ENCODE results near the gene SHH.

SHH gene

GRCh38 chr7:155811895-155812761, at the start of gene SHH:
TSS of gene SHH (minus strand) at chr7:155812463. CDS start at chr7:155812122, 341 bp downstream.
- H3K4me3 ChIP-seq (ENCODE audit: low read depth in 1 of 2, low read length in 2 of 2), result no peak within 1 kb of the TSS
- H3K27me3 ChIP-seq (ENCODE audit: control insufficient read depth in 1 of 2, insufficient read depth in 2 of 2, low read length in 2 of 2), result peaks cover 23 to 84% of the 10 kb centered on the region in 2 donors
- no peak within 1 kb of the TSS for H3K9ac ChIP-seq (ENCODE audit: low read length)
- no peaks in the 10 kb centered on the region for H3K36me3 ChIP-seq (ENCODE audit: insufficient read depth, low read length)
- H3K27ac ChIP-seq (ENCODE audit: low read depth, low read length), result no peak within 1 kb of the TSS
- H3K9me3 ChIP-seq (ENCODE audit: low read length), result no peaks in the 10 kb centered on the region
- H3K4me1 ChIP-seq (ENCODE audit: insufficient read depth, low read length), result no peaks in the 10 kb centered on the region

GRCh38 chr7:155861480-155861868, 49.2 kb upstream of the SHH start:
- no peak overlapping the region for H3K27ac ChIP-seq (ENCODE audit: low read depth, low read length)

GRCh38 chr7:155860840-155861479, 48.7 kb upstream of the SHH start:
- H3K27me3 ChIP-seq (ENCODE audit: control insufficient read depth in 1 of 2, insufficient read depth in 2 of 2, low read length in 2 of 2), result peaks cover 4 to 9% of the 10 kb centered on the region in 2 donors

More at GRCh38 chr7:155861480-155861868, 49.2 kb upstream of the SHH start:
- no peaks in the 10 kb centered on the region for H3K36me3 ChIP-seq (ENCODE audit: insufficient read depth, low read length)
- no peaks in the 10 kb centered on the region for H3K9me3 ChIP-seq (ENCODE audit: low read length)
- H3K9ac ChIP-seq (ENCODE audit: low read length), result no peak overlapping the region
- peaks cover 4 to 9% of the 10 kb centered on the region in 2 donors for H3K27me3 ChIP-seq (ENCODE audit: control insufficient read depth in 1 of 2, insufficient read depth in 2 of 2, low read length in 2 of 2)
- H3K4me3 ChIP-seq (ENCODE audit: low read depth in 1 of 2, low read length in 2 of 2), result no peak overlapping the region
- no peaks in the 10 kb centered on the region for H3K4me1 ChIP-seq (ENCODE audit: insufficient read depth, low read length)

GRCh38 chr7:155860461-155860839, 48.2 kb upstream of the SHH start:
- Histone ChIP-seq H3K27me3 (ENCODE audit: control insufficient read depth in 1 of 2, insufficient read depth in 2 of 2, low read length in 2 of 2) (peaks cover 4 to 7% of the 10 kb centered on the region in 2 donors), H3K27ac (ENCODE audit: low read depth, low read length) (no peak overlapping the region)

More at GRCh38 chr7:155860840-155861479, 48.7 kb upstream of the SHH start:
- Histone ChIP-seq H3K27ac (ENCODE audit: low read depth, low read length) (no peak overlapping the region), H3K9me3 (ENCODE audit: low read length) (no peaks in the 10 kb centered on the region), H3K4me3 (ENCODE audit: low read depth in 1 of 2, low read length in 2 of 2) (no peak overlapping the region), H3K36me3 (ENCODE audit: insufficient read depth, low read length) (no peaks in the 10 kb centered on the region), H3K9ac (ENCODE audit: low read length) (no peak overlapping the region), H3K4me1 (ENCODE audit: insufficient read depth, low read length) (no peaks in the 10 kb centered on the region)

GRCh38 chr7:155858521-155859061, 46.3 kb upstream of the SHH start:
- H3K36me3 ChIP-seq (ENCODE audit: insufficient read depth, low read length), result no peaks in the 10 kb centered on the region
- no peak overlapping the region for H3K27ac ChIP-seq (ENCODE audit: low read depth, low read length)
- no peak overlapping the region for H3K9ac ChIP-seq (ENCODE audit: low read length)
- H3K4me1 ChIP-seq (ENCODE audit: insufficient read depth, low read length), result no peaks in the 10 kb centered on the region
- H3K9me3 ChIP-seq (ENCODE audit: low read length), result no peaks in the 10 kb centered on the region
- peaks cover 1 to 4% of the 10 kb centered on the region in 2 donors for H3K27me3 ChIP-seq (ENCODE audit: control insufficient read depth in 1 of 2, insufficient read depth in 2 of 2, low read length in 2 of 2)
- no peak overlapping the region for H3K4me3 ChIP-seq (ENCODE audit: low read depth in 1 of 2, low read length in 2 of 2)

More at GRCh38 chr7:155860461-155860839, 48.2 kb upstream of the SHH start:
- Histone ChIP-seq H3K9ac (ENCODE audit: low read length) (no peak overlapping the region), H3K4me3 (ENCODE audit: low read depth in 1 of 2, low read length in 2 of 2) (no peak overlapping the region), H3K9me3 (ENCODE audit: low read length) (no peaks in the 10 kb centered on the region), H3K4me1 (ENCODE audit: insufficient read depth, low read length) (no peaks in the 10 kb centered on the region), H3K36me3 (ENCODE audit: insufficient read depth, low read length) (no peaks in the 10 kb centered on the region)

- Histone ChIP-seq H3K4me1 (ENCODE audit: insufficient read depth, low read length) (no peaks in the 10 kb centered on the region), H3K27ac (ENCODE audit: low read depth, low read length) (no peak overlapping the region), H3K27me3 (ENCODE audit: control insufficient read depth in 1 of 2, insufficient read depth in 2 of 2, low read length in 2 of 2) (peaks cover 0 to 4% of the 10 kb centered on the region in 2 donors), H3K4me3 (ENCODE audit: low read depth in 1 of 2, low read length in 2 of 2) (no peak overlapping the region), H3K9me3 (ENCODE audit: low read length) (no peaks in the 10 kb centered on the region), H3K36me3 (ENCODE audit: insufficient read depth, low read length) (no peaks in the 10 kb centered on the region), H3K9ac (ENCODE audit: low read length) (no peak overlapping the region)
These were observed 44.9 kb upstream of the SHH start for GRCh38 chr7:155857141-155857540.

- H3K9ac ChIP-seq (ENCODE audit: low read length), result no peak overlapping the region
- no peaks in the 10 kb centered on the region for H3K4me1 ChIP-seq (ENCODE audit: insufficient read depth, low read length)
- H3K9me3 ChIP-seq (ENCODE audit: low read length), result no peaks in the 10 kb centered on the region
- H3K27me3 ChIP-seq (ENCODE audit: control insufficient read depth in 1 of 2, insufficient read depth in 2 of 2, low read length in 2 of 2), result peaks cover 0 to 4% of the 10 kb centered on the region in 2 donors
- H3K4me3 ChIP-seq (ENCODE audit: low read depth in 1 of 2, low read length in 2 of 2), result no peak overlapping the region
- H3K27ac ChIP-seq (ENCODE audit: low read depth, low read length), result no peak overlapping the region
- H3K36me3 ChIP-seq (ENCODE audit: insufficient read depth, low read length), result no peaks in the 10 kb centered on the region
These were observed 44.4 kb upstream of the SHH start for GRCh38 chr7:155856656-155857055.

- H3K9ac ChIP-seq (ENCODE audit: low read length), result no peak overlapping the region
- H3K27ac ChIP-seq (ENCODE audit: low read depth, low read length), result no peak overlapping the region
- no peaks in the 10 kb centered on the region for H3K4me1 ChIP-seq (ENCODE audit: insufficient read depth, low read length)
- H3K9me3 ChIP-seq (ENCODE audit: low read length), result no peaks in the 10 kb centered on the region
- H3K27me3 ChIP-seq (ENCODE audit: control insufficient read depth in 1 of 2, insufficient read depth in 2 of 2, low read length in 2 of 2), result no peaks in the 10 kb centered on the region
- H3K4me3 ChIP-seq (ENCODE audit: low read depth in 1 of 2, low read length in 2 of 2), result no peak overlapping the region
- H3K36me3 ChIP-seq (ENCODE audit: insufficient read depth, low read length), result no peaks in the 10 kb centered on the region
These were observed 40.4 kb upstream of the SHH start for GRCh38 chr7:155852426-155853301.

- Histone ChIP-seq H3K9me3 (ENCODE audit: low read length) (no peaks in the 10 kb centered on the region), H3K27me3 (ENCODE audit: control insufficient read depth in 1 of 2, insufficient read depth in 2 of 2, low read length in 2 of 2) (no peaks in the 10 kb centered on the region), H3K4me3 (ENCODE audit: low read depth in 1 of 2, low read length in 2 of 2) (no peak overlapping the region), H3K9ac (ENCODE audit: low read length) (no peak overlapping the region), H3K27ac (ENCODE audit: low read depth, low read length) (no peak overlapping the region), H3K4me1 (ENCODE audit: insufficient read depth, low read length) (no peaks in the 10 kb centered on the region), H3K36me3 (ENCODE audit: insufficient read depth, low read length) (no peaks in the 10 kb centered on the region)
These were observed 39.6 kb upstream of the SHH start for GRCh38 chr7:155851892-155852291.

- H3K9ac ChIP-seq (ENCODE audit: low read length), result no peak overlapping the region
- H3K27me3 ChIP-seq (ENCODE audit: control insufficient read depth in 1 of 2, insufficient read depth in 2 of 2, low read length in 2 of 2), result no peaks in the 10 kb centered on the region
- H3K27ac ChIP-seq (ENCODE audit: low read depth, low read length), result no peak overlapping the region
- no peaks in the 10 kb centered on the region for H3K9me3 ChIP-seq (ENCODE audit: low read length)
- no peak overlapping the region for H3K4me3 ChIP-seq (ENCODE audit: low read depth in 1 of 2, low read length in 2 of 2)
- H3K4me1 ChIP-seq (ENCODE audit: insufficient read depth, low read length), result no peaks in the 10 kb centered on the region
- H3K36me3 ChIP-seq (ENCODE audit: insufficient read depth, low read length), result no peaks in the 10 kb centered on the region
These were observed 38.8 kb upstream of the SHH start for GRCh38 chr7:155850766-155851678.
